Hematopoietic multipotent progenitor cell treated with erythropoietin and hydrocortisone succinate and interleukin-3 and kit ligand, for 17 days (in vitro differentiated cells): ENCODE results near the gene ACBD4.
"Not testable (repeated sequence)": the region's sequence is repeated elsewhere in the genome, so short reads cannot be mapped to it uniquely, and the experiment has no call there.

Source experiments
- DNase-seq: peaks from one replicate; pipeline ENCODE4 v3.0.0-alpha.2; 2015; ENCODE audit warnings: low spot score

Gene ACBD4

DNA sequence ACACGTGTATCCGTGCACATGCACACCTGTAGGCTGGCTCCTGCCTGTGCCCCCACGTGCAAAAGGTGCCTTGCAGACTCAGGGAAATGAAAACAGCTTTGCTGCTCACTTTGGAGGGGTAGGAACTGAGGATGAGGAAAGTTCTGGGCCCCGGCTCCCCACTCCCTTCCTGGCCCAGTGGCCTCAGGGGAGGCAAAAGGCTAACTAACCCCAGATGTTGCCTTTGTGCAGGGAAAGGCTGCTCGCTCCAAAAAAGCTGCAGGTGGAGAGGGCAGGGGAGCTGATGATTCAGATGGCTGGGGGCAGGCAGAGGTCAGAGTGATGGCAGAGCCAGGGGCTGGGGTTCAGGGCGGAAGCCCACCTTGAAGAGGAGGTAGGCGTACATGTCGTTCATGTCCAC, 15.5 kb upstream of the ACBD4 start:
- no peak for DNase-seq

- DNase-seq = no peak
Observed at GRCh38 chr17:45120558-45120957, 14.9 kb upstream of the ACBD4 start.

DNA sequence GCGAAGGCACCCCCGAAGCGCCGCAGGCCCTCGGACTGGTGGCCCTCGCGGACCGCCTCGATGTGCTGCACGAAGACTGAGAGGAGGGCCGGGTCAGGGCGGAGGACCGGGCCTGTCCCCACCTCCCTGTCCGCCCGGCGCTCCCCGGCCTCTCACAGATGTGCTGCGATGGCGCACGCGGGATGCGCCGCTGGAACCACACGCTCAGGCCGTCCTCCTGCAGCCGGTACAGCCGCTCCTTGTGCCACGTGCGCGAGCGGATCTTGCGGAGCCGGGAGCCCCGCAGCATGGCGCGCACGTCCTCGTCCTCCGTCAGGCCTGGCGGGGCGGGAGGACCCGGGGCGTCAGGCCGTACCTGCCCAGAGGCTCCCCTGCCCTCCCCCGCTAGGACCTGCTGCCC, 14.4 kb upstream of the ACBD4 start:
- no peak for DNase-seq

- DNase-seq = no peak
Observed at GRCh38 chr17:45123076-45123770, 12.3 kb upstream of the ACBD4 start.

GRCh38 chr17:45123930-45124796, 11.3 kb upstream of the ACBD4 start:
- DNase-seq = no peak

DNA sequence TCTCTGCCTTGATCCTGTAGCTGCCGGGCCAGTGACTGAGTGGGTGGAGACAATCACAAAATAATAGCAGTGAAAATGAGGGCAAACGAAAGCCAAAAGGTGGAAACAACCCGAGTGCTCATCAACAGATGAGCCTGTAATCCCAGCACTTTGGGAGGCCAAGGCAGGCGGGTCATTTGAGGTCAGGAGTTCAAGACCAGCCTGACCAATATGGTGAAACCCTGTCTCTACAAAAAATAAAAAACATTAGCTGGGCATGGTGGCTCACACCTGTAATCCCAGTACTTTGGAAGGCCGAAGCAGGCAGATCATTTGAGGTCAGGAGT, 10.7 kb upstream of the ACBD4 start:
- DNase-seq = not testable (repeated sequence)

GRCh38 chr17:45125509-45125908, 10.0 kb upstream of the ACBD4 start:
- DNase-seq = no peak

DNA sequence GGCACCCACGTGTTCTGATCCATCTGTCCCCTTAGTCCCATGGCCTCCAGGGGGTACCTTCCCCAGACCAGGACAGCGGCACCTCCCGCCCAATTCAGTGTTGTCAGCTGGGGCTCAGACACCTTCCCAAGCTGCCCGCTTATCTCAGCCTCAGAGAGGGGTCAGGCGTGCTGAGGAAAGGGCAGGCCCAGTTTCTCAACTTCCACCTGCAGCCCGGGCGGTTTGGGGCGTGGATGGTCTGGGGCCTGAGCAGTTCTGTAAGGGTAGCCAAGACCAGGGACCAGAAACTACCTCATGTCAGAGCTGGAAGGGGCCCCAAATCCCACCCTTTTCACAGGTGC, 8.3 kb upstream of the ACBD4 start:
- no peak for DNase-seq

- no peak for DNase-seq
Observed at GRCh38 chr17:45127548-45128300, 7.8 kb upstream of the ACBD4 start.

- no peak for DNase-seq
Observed at GRCh38 chr17:45128331-45128730, 7.2 kb upstream of the ACBD4 start.

DNA sequence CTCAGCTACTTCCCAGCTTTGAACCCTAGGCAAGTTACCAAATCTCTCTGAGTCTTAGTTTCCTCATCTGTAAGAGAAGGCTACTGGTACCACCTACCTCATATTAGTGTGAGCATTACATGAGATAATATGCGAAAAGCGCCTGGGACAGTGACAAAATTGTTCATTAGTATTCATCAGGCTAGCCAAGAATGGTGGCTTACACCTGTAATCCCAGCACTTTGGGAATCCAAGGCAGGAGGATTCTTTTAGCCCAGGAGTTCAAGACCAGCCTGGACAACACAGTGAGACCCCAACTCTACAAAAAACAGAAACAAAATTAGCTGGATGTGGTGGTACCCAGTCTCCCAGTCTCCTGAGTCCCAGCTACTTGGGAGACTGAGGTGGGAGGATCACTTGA, 6.5 kb upstream of the ACBD4 start:
- DNase-seq = no peak

GRCh38 chr17:45129426-45129939, 6.0 kb upstream of the ACBD4 start:
- DNase-seq = no peak

- DNase-seq = no peak
Observed at GRCh38 chr17:45129940-45130680, 5.4 kb upstream of the ACBD4 start.

- no peak for DNase-seq
Observed at GRCh38 chr17:45130681-45131615, 4.5 kb upstream of the ACBD4 start.

- peak; percentile 63 for DNase-seq
Observed at GRCh38 chr17:45131616-45132319, 3.7 kb upstream of the ACBD4 start.

GRCh38 chr17:45132320-45132571, 3.2 kb upstream of the ACBD4 start, which contains the start of gene PLCD3:
Gene PLCD3 (minus strand): TSS chr17:45132515. CDS start chr17:45132410, 105 bp downstream.
- DNase-seq = no peak

GRCh38 chr17:45132572-45133463, 2.7 kb upstream of the ACBD4 start:
- DNase-seq = peak; percentile 78

GRCh38 chr17:45135978-45136791, 698 bp downstream of the ACBD4 start:
- no peak for DNase-seq
